Stimulated activated CD8-positive, alpha-beta memory T cell treated with anti-CD3 and anti-CD28 coated beads, Interleukin-4, amount 100 ng/mL, for 48 hours (primary cell): ENCODE results near the gene GDF7.

ENCODE experiments used
- DNase-seq: peaks from one replicate; pipeline ENCODE4 v3.0.0-alpha.2; 2020

Gene GDF7

DNA sequence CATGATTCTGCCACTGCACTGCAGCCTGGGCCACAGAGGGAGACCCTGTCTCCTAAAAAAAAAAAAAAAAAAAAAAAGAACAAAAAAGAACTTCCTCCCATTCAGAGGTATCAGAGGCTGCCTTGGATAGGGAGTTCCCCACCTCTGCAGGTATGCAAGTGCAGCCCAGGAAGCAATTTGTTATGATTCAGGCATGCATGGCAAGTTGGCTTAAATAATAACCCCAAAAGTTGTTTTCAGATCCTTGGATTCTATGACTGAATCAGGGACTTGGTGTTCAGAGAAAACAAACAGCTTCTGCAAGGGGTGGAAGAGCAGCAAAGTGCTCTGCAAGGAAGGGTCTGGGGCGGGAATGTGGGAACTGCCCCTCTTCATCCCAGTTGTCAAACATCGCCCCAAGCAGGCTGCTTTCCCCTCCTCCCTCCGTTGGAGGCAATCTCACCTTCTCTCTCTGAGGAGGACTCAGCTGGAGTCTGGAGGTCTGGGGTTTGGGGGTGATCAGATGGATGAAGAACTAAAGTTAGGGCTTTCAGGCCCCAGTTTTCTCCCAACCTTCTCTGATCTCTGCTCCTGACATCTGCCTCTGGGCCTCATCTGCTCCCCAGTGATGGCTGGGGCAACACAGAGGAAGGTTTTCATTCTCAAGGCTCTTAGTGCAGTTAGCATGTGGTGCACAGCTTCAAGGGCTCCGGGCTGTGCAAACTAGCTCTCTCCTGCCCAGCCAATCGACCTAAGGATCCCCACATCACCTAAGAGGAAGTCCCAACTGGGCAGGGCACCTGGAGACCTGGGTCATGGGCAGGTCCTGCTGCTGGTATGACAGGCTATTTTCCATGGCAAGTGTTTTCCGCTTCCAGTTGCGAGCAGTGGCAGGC, 3.5 kb upstream of the GDF7 start:
- DNase-seq = no peak

DNA sequence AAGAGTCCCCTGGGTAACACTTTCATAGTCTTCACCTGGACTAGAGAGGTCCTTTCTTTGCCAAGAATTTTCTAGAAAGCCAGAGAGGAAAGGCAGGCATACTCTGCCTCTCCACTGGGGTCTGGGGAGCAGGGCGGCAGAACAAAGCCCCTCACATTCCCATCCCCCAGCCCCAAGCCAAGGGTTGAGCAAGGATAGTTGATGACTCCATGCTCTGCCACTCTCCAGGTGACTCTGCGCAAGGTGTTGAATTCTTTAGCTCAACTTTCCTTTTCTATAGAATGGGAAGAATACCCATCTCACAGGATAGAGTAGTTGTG, 2.9 kb upstream of the GDF7 start:
- no peak for DNase-seq

DNA sequence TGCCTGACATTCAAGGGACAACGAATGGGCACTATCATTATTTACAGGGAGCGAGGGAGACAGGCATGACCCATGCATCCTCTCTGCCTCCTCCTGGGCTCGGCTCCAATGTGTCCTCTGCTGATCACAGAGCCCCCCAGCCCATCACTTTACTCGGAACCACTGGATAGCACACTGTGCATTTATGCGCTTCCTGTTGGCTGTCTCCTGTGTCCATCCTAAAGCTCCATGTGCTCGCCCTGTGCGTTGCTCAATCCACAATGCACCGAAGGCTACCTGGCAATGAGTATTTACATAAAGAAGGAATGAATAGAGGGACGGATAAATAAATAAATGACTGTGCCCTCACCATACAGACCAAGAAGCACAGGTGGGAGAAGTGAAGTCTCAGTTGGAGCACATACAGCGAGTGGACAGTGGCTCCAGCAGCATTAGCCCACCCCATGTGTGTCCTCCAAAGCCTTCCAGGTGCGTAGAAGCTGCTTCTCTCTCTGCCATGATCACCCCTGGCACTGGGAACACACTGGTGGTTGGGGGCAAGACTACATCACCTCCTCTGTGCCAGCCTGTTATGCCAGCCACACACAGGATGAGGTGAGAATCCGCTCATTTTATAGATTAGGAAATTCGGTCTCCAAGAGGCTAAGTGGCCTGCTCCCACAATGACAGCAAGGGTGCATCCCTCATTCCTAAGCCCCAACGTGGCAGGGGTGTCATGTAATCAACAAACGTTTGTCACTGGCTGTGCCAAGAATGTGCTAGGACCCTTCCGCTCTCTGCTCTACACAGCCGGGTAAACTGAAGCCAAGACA, 2.3 kb upstream of the GDF7 start:
- DNase-seq = no peak

DNA sequence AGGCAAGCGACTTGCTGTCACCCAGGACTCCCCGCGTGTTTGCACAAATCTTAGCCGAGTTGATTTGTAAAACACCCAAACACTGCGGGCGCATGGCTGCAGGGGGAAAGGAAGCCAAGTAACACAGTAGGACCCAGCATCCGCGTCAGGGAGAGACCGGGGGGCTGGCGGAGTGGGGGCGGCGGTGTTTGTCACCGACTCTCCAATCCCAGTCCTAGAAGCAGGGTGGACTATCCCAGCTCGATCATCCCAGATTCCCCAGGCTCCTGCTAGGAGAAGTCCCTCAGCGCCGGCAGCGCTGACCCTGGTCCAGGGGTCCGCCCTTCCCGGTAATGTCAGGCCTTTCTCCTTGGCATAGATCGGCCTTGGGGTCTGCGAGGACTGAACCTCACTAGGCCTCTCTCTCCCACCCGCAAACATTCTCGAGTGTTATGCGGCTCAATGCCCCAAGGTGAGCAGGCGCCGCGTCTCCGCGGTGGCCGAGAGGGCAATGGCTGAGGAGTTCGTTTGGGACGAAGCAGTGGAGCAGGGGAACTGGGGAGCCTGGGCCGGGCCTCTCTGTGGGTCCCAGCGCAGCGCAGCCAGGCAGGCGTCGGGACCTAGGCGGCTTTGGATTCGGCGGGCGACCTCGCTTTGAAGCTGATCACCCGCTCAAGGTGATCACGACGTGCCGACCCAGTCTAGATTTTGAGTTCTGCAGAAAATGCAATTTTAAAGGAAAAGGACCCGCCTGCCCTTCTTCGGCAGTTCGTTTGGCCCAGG, 1.5 kb upstream of the GDF7 start:
- DNase-seq = no peak

DNA sequence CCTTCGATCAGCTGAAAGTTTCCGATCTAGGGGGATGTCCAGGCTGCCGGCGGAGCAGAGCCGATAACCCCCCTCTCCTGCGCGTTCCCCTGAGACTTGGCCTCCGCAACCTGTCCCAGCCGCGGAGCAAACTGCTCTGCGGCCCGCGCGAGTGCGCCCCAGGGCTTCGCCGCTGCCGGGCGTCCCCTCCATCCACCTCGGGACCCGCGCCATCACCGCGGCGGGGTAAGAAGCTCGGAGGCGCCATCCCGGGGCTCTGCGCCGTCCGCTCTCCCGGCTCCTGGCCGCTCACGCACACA, 990 bp upstream of the GDF7 start:
- DNase-seq = no peak

DNA sequence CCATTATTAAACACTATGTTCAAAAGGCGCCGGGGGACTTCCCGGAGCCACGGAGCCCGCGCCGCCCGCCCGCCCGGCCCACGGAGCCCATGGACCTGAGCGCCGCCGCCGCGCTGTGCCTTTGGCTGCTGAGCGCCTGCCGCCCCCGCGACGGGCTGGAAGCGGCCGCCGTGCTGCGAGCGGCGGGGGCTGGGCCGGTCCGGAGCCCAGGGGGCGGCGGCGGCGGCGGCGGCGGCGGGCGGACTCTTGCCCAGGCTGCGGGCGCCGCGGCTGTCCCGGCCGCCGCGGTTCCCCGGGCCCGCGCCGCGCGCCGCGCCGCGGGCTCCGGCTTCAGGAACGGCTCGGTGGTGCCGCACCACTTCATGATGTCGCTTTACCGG, 197 bp downstream of the GDF7 start:
- DNase-seq = no peak

DNA sequence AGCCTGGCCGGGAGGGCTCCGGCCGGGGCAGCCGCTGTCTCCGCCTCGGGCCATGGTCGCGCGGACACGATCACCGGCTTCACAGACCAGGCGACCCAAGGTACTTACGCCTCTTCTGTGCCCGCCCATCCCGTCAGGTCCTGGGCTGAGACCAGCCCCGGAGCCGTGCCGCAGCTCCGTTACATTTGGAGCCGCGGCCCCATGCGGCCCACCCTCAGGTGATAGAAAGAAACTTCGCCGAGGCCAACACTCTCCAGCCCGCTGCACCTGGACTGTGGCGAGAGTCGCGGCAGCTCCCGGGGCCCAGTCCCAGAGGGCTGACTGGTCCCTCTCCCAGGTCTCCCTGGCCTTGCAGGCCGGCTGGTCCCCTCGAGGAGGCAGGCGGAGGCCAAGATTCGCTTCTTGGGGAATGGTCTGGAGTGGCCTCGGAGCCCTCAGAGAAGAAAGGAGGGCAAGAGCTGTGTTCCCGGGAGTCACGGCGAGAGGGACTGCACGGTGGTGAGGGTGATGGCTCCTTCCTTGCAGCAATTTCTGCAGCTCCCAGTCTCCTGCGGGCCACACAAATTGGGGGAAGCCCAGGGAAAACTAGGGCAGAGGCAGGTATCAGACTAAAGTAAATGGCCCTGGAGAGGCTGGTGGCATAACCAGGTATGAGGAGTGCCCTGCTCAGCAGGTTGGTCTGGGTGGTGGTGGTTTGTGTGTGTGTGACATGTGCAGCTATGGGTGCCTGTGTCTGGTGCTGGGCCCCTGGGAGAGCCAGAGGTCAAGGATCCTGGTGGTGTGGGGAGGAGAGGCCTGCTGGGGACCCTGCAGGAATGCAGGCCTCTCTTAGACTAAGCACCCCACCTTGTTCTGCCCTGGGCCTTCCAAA, 822 bp downstream of the GDF7 start:
- no peak for DNase-seq

DNA sequence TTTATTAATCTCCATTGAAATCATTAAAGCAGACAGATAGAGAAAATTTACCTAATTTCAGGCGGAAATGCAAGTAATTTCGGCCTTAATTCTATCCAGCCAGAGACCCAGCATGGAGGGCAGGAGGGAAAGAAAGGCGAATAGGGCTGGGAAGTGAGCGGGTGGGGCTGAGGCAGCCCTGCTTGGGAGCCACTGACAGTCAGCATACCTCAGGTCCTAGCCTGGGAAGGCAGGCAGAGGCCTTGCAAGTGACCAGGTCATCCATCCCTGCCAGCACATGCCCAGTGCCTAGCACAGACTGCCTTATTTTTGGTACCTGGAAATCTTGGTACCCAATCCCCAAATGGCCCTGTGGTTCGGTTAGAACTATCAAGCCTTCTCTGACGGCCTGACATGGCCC, 1.5 kb downstream of the GDF7 start:
- DNase-seq = no peak

DNA sequence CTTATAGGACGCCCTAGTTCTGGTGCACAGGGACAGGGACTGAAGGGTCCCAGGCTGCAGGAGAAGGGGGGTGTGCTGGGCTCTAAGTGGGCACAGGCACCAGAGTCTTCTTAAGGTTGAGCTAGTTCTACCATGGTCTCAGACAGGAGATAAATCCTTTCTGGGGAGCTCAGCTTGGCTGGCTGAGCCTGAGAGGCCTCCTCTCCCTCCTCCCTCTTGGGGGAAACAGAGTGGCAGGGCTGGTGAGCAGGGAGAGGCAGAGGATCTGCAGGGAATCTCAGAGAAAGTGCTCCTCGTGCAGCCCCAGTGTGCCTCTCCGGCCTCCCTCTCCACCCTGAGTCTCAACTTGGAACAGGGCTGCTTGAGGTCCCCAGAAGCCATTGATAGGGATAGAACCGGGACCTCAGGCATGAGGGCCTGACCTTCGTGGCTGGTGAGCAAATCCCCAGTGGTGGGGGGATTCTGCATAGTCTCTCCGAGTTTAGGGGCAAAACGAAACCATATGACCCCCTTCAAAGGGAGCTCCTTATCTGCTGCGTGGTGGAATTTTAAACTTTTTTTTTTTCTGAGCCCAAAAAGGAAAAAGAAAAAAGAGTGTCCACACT, 2.0 kb downstream of the GDF7 start:
- no peak for DNase-seq

DNA sequence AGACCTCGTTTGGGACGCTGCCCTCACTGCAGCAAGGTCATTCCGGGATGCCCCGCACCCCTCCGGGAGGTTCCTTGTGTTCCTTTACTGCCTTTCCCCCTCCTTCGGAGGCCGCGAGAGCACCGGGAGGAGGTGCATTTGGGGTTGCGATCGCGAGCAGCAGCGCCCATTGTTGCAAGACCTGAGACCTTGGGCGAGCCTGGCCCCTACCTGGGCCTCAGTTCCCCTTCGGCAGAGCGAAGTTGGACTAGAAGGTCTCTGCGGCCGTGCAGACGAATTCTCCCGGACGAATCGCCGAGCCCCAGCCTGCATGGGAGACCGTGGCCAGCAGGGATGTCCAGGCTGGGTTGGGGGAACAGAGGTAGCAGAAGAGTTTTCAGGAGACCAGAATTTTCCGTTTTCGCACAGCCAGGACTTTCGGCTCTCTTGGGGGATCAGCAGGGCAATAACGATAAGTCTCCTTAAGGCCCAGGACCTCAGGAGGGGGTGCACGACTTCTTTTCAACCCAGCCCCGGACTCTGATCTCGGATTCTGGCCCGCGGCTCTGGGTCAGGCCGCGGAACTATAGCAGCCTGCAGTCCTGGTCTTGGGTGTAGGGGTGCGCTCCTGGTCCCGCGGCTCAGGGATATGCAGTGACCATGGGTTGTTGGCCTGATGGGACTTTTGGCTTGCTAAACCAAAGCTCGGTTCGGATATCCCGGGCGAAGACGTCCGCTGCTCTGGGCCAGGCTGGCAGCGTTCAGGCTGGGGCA, 2.8 kb downstream of the GDF7 start:
- DNase-seq = no peak

DNA sequence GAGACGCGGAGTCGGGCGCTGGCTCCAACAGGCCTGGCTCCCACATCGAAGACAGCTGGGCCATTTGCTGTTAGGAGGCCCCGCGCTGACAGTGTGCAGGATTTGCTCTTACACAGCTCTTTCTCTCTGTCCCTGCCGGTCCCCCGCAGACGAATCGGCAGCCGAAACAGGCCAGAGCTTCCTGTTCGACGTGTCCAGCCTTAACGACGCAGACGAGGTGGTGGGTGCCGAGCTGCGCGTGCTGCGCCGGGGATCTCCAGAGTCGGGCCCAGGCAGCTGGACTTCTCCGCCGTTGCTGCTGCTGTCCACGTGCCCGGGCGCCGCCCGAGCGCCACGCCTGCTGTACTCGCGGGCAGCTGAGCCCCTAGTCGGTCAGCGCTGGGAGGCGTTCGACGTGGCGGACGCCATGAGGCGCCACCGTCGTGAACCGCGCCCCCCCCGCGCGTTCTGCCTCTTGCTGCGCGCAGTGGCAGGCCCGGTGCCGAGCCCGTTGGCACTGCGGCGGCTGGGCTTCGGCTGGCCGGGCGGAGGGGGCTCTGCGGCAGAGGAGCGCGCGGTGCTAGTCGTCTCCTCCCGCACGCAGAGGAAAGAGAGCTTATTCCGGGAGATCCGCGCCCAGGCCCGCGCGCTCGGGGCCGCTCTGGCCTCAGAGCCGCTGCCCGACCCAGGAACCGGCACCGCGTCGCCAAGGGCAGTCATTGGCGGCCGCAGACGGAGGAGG, 3.5 kb downstream of the GDF7 start:
- no peak for DNase-seq

DNA sequence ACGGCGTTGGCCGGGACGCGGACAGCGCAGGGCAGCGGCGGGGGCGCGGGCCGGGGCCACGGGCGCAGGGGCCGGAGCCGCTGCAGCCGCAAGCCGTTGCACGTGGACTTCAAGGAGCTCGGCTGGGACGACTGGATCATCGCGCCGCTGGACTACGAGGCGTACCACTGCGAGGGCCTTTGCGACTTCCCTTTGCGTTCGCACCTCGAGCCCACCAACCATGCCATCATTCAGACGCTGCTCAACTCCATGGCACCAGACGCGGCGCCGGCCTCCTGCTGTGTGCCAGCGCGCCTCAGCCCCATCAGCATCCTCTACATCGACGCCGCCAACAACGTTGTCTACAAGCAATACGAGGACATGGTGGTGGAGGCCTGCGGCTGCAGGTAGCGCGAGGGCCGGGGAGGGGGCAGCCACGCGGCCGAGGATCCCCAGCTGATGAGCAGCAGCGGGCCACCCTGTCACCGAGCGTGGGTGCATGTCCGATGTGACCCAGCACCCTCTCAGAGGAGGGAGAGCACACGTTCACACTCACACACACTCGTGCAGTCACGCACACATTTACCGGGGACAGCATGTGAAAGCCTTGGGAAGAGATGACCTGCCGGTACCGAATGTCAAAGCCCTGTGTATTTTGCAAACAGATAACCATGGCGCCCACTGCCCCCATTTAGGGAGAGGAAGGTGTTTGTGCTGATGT, 4.2 kb downstream of the GDF7 start:
- DNase-seq = no peak

DNA sequence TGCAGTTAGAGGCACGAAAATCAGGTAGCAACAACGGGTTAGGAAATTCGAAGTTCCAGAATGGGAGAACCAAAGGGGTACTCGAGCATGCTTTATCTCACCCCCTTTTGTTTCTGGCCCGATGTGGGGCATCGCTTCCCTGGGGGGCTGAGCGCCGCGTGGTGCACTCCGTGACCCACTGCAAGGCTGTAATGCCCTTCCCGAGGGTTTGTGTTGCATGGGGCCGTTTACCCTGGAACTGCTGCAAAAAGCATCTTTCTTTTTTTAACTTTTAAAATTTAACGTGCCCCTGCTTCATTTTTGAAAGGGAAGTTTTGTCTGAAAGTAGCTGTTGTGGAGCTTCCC, 4.8 kb downstream of the GDF7 start:
- no peak for DNase-seq

DNA sequence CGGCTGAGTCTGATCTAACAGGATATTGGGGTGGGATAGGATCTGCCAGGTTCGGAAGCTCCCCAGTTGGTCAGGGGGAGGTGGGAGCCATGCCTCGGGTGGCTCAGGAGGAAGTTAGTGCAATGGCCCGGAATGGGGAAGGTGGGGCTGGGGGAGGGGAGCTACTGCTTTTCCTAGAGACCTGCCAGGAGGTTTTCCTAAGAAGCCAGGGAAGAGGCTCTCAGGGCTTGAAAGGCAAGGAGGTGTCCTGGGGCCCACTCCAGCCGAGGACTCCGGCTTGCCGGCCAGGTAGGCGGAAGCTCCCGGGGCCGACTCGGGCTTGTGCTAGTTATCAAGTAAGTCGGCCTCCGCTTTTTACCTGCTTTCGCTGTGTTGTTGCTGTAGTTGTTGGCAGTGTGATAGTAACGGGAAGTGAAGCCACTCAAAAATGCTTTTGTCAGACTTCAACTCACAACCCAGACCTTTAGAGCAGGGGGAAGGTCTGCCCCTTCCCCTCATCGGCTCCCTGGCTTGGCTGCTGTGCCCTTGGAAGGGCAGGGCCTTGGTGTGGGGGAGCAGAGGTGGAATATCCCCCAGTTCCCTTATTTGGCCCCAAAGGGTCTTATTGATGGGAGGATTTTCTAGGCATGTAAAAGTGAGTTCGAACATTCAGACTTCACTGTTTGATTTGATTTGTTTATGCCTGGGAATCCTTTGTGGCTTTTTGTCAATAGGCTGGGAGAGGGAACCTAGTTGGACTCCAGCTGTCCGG, 5.4 kb downstream of the GDF7 start:
- DNase-seq = no peak

DNA sequence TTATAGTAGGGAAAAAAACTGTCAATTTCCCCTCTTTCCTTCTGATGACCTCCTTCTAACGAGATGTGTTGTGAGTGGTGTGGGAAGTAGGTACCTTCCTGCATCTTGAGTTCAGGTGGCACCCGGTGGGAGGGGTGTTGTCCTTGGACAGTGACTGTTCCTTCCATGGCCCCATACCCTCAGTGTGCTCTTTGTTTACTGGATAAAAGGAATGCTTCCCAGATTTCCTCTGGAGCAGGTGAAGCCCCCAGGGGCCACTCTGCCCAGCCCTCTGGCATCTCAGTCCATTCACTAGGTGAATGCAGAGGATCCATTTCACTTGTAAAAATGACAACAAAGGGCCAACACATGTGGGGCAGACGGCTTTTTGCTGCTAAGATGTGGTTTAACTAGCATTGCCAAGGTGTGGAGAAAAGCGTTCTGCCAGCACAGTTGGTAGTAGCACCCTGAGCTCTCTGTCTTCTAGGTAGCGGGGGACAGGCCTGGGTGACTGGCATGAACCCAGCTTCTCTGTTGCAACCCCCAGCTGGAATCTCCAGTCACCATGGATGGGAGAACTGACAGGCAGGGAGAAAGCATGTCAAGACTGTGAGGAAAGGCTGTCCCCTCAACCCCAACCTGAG, 6.9 kb downstream of the GDF7 start:
- no peak for DNase-seq

DNA sequence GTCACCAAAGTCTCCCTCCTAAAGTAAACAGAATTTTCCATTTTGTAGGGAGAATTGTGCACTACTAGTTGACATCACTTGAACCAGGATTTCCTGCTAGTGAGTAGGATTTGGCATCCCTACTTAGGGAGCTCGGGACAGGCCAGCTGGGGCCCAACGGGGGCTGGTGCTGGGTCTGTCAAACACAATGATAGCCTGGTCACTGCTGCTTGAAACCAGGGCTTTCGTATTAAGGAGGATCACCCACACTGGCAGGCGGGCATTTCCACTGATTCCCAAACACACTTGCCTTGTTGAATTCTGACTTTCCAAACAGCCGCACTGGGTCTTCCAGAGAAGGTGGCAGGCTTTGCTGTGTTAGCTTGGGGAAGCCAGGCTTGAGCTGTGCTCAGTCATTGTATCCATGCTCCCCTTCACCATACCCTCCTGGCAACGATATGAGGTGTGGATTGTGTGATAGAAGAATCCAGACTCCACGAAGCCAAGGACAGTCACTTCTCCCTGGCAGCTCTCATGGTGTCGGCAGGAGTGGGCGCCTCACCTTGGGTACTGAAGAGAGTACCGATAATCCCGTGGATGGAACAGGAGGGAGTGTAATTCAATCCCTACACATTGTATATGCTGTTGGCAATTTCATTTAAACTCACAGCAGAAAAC, 7.5 kb downstream of the GDF7 start:
- DNase-seq = no peak

DNA sequence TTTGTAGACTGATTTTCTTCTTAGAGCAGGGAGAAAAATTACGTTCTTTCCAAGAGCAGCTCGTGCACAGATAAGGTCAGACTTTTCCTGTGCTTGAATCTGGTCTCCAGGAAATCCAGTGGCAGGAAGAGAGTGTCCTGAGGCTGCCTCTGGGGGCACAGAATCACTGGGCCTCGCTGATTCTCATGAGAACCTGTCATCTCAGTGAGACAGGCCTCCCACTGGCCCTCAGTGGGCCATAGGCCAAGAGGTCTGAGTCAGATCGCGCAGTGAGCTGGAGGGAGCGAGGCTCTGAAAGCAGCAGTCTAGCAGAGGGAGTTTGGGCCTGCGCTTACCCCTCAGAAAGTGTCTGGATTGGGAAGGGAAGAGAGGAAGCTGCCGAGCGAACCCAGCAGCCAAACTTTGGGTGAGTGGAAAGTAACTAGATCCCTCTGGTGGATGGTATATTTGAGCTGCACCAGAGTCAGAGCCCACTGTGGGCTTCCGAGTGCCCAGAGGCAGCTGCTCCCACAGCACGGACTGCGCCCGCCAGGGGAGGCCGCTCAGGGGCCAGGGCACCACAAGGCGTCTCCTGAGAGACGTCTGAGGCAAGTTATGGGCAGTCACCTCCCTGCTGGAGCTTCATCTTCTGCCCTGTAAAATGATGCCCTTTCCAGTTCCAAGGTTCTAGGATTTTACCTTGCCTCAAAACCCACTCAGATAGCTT, 8.2 kb downstream of the GDF7 start:
- no peak for DNase-seq
